BLaER1 treated with 17β-estradiol and CSF1 and Interleukin-3, amounts not matched to agents 10 nM and 100 nM (cell line): ENCODE data around the gene RAB7B.
A peak's percentile ranks its signal among the peaks of the same experiment; 100 is the strongest.

Experiments
- H3K27ac ChIP-seq, 11 experiments: shearing (Covaris generic); formaldehyde crosslinking; 2 replicates each; pipeline ENCODE4 v1.8.1; 2022
- H3K27me3 ChIP-seq, 11 experiments: shearing (Covaris generic); formaldehyde crosslinking; 2 replicates each; pipeline ENCODE4 v1.8.1; 2022
- H3K36me3 ChIP-seq, 11 experiments: shearing (Covaris generic); formaldehyde crosslinking; 2 replicates each; pipeline ENCODE4 v1.8.1; 2022
- H3K4me1 ChIP-seq, 10 experiments: shearing (Covaris generic); formaldehyde crosslinking; 2 replicates each; pipeline ENCODE4 v1.8.1; 2022
- H3K4me2 ChIP-seq, 11 experiments: shearing (Covaris generic); formaldehyde crosslinking; 2 replicates each; pipeline ENCODE4 v1.8.1; 2022
- H3K4me3 ChIP-seq, 10 experiments: shearing (Covaris generic); formaldehyde crosslinking; 2 replicates each; pipeline ENCODE4 v1.8.1; 2022
- H3K9ac ChIP-seq, 11 experiments: shearing (Covaris generic); formaldehyde crosslinking; 2 replicates each; pipeline ENCODE4 v1.8.1; 2022
- H3K9me3 ChIP-seq, 11 experiments: shearing (Covaris generic); formaldehyde crosslinking; replicated peaks in 1 of 11; 2 replicates each; pipeline ENCODE4 v1.8.1; 2022
- H4K20me1 ChIP-seq, 11 experiments: shearing (Covaris generic); formaldehyde crosslinking; 2 replicates each; pipeline ENCODE4 v1.8.1; 2022
- Cebpa-rat ChIP-seq, 11 experiments: shearing (Covaris generic); IDR thresholded peaks; 2 replicates each; pipeline ENCODE4 v1.8.1; 2022

The RAB7B gene

DNA sequence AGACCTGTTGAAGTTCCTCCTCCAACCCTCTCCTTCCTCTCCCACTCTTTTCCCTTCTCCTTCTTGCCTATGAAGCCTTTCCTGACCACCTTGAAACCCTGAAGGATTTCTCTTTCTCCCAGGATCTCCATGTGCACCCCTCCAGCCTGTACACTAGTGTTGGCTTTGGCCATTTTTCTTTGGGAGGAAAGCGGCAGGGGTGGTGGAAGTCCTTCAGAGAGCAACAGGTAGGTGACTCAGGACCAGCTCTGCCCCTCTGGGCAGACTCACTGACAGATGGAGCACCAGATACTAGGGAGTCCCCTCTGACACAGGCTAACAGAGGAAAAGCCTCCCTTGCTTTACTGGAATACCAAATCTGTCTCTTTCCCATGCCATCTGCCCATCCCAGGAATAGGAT is 64.5 kb downstream of the RAB7B start:
- Histone ChIP-seq H3K27me3 (no peaks in the 10 kb centered on the region), H3K9me3 (no peaks in the 10 kb centered on the region), H3K4me2 (0 out of 22 replicates have a peak overlapping the region, but pooled peaks of 1 of the 11 experiments have one; percentile 38), H3K27ac (no peak overlapping the region), H3K4me1 (peaks cover 16 to 43% (median 30%) of the 10 kb centered on the region in 10 experiments), H3K4me3 (no peak overlapping the region), H3K9ac (no peak overlapping the region), H4K20me1 (no peaks in the 10 kb centered on the region), H3K36me3 (no peaks in the 10 kb centered on the region)
- no peak for TF ChIP-seq Cebpa-rat (IDR thresholded peaks at IDR 0.05)

DNA sequence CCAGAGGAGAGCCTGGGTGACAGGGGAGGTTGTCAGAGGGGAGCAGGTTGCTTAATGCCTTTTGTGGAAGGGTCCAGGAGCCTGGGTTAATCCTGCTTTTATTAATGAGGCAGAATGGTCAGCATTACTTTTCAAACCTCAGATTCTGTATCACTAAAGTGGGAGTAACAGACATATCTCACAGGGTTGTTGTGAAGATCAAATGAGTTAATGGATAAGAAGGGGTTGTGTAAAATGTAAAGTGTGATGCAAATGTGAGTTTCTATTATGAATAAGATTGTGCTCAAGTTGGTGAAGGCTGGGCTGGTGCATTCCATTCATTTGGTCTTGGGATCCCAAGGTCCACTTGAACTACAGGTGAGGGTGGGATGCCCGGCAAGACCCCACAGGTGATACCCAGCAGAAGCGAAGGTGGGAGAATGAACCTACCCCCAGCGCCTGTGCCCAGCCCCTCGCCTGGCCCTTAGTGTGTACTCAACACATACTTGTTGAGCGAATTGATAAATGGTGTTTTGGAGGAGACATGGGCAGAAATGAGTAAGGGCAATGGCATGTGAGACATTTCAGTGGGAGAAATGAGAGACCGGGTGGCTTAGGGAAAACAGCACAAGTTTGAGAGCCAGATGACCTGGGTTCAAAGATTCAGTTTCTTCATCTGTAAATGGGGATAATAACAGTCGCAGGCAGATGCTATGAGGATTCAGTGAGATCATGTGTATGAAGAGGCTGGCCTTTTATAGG is 66.2 kb downstream of the RAB7B start:
- no peak for TF ChIP-seq Cebpa-rat (IDR thresholded peaks at IDR 0.05)
- Histone ChIP-seq H3K4me3 (no peak overlapping the region), H3K9me3 (no peaks in the 10 kb centered on the region), H3K9ac (no peak overlapping the region), H4K20me1 (no peaks in the 10 kb centered on the region), H3K36me3 (no peaks in the 10 kb centered on the region), H3K27ac (no peak overlapping the region), H3K4me2 (no peak overlapping the region), H3K4me1 (peaks cover 5 to 42% (median 26%) of the 10 kb centered on the region in 10 experiments; a peak in 15 of 20 replicates), H3K27me3 (no peaks in the 10 kb centered on the region)

DNA sequence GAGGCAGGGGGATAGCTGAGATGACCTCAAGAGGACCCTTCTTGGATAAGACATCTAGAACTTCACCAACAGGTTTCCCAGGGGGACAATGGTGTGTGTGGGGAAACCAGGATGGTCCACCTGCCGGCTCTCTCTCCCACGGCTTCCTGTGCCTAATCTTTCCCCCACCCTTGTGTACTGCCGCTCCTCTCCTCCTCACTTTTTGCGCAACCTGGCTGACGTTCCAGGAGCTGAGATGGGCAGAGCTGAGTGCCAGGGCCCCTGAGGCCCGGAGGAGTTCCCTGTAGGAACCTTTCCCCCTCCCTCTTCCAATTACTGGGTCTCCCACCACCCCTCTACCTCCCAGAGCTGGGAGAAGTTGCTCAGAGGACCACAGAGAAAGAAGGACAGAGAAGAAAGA is 66.9 kb downstream of the RAB7B start:
- H3K4me2 ChIP-seq: no peak overlapping the region
- no peaks in the 10 kb centered on the region for H3K36me3 ChIP-seq
- no peak overlapping the region for H3K4me3 ChIP-seq
- no peak overlapping the region for H3K27ac ChIP-seq
- no peak overlapping the region for H3K9ac ChIP-seq
- no peaks in the 10 kb centered on the region for H4K20me1 ChIP-seq
- H3K27me3 ChIP-seq: no peaks in the 10 kb centered on the region
- no peaks in the 10 kb centered on the region for H3K9me3 ChIP-seq
- no peak for TF ChIP-seq Cebpa-rat (IDR thresholded peaks at IDR 0.05)
- H3K4me1 ChIP-seq: peaks cover 5 to 45% (median 28%) of the 10 kb centered on the region in 10 experiments; a peak in 14 of 20 replicates

DNA sequence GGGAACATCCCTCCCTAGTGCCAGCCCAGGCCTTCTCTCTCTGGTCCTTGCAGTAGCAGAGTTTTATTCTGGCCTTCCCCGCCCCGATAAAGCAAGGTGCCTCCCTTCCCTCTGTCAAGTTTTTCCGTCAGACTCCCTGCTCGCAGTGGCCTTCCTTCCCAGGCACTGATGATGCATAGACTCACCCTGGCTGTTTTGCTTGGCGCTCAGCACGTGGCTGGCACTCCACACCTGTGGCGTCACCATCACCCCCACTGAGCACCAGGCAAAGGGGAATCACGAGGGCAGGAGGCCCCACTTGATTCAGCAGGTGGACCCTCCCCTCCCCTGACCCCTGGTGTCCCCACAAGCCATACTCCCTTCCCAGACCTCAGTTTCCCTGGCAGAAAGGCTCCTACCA is 67.3 kb downstream of the RAB7B start:
- Histone ChIP-seq H3K4me2 (0 out of 22 replicates have a peak overlapping the region, but pooled peaks of 1 of the 11 experiments have one; percentile 79), H3K27me3 (no peaks in the 10 kb centered on the region), H3K36me3 (no peaks in the 10 kb centered on the region), H4K20me1 (no peaks in the 10 kb centered on the region), H3K9me3 (no peaks in the 10 kb centered on the region), H3K27ac (no peak overlapping the region), H3K4me1 (peaks cover 5 to 49% (median 30%) of the 10 kb centered on the region in 10 experiments; a peak in 14 of 20 replicates), H3K4me3 (no peak overlapping the region), H3K9ac (no peak overlapping the region)
- no peak for TF ChIP-seq Cebpa-rat (IDR thresholded peaks at IDR 0.05)

DNA sequence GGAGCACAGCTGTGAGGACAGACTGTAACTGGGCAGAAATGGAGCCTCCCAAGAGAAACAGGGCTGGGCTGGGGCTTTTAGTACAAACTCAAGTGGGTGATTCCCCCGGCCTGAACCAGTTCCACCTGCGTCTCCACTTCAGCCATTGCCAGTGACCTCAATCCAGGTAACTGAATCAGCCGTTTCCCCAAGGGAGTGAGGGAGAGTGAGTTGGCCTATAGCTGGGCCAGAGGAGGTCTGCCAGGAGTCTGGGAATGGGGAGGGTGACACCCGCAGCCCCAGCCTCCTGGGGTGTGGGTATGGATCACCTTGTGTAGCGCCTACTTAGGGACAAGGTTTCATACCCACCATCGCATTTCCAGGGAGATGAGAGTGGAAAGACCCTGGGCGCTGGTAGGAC is 68.4 kb downstream of the RAB7B start:
- H3K9ac ChIP-seq: no peak overlapping the region

DNA sequence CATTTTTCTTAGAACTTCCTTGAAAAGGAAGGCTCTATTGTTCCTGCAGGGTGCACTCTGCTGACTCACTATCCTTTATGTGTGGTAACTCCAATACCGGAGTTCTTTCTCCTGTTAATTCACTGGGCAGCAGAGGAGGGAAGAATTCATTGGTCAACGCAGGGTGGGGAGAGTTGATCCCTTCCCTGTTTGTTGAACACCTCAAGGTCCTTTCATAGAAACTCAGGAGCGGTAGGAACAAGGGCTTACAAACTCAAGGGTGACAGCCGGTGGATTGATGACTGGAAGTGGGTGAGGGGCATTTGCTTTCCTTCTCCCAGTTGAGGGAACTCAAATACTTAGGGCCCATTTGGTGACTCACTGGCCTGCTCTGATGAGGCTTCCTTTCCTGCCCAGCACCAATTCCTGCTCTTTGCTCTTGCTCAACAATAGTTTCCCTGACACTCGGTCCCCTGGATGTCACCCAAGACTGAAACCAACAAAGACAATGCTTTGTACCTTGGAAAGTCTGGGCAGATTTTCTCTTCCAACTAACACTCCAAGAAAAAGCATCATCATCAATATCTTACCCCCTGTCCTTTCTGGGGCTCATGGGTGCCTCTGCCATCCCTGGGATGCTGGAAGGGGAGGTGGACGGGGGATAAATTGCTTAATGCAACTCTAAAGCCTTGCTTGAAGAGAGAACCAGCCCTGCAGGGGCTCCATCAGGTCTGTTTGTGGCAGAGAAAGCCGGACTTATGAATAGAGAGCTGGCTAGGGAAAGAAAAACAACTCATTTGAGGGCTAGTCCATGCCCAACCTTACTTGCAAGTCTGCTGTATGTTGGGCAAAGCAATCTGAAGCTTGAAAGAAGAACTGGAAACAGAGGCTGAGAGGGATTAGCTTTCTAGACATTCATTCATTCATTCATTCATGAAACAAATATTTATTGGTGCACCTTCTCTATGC is 69.2 kb downstream of the RAB7B start:
- Histone ChIP-seq H4K20me1 (no peaks in the 10 kb centered on the region), H3K4me1 (peaks cover 2 to 68% (median 33%) of the 10 kb centered on the region in 10 experiments), H3K9ac (peak overlapping the region in 3 of 11 experiments; percentile 7 to 25 (median 12); a peak in 2 of 22 replicates), H3K27ac (peak overlapping the region in 6 of 11 experiments; percentile 8 to 69 (median 55); a peak in 9 of 22 replicates), H3K36me3 (no peaks in the 10 kb centered on the region), H3K9me3 (no peaks in the 10 kb centered on the region), H3K4me3 (no peak overlapping the region; a peak in 1 of 20 replicates), H3K27me3 (no peaks in the 10 kb centered on the region), H3K4me2 (peak overlapping the region in 8 of 11 experiments; percentile 3 to 80 (median 67); a peak in 14 of 22 replicates)
- TF ChIP-seq Cebpa-rat (IDR thresholded peaks at IDR 0.05): 0 out of 22 replicates have a peak, but pooled peaks of 2 of the 11 experiments have one; percentile 13 to 21

More for the DNA sequence above, 68.4 kb downstream of the RAB7B start:
- H3K27me3 ChIP-seq: no peaks in the 10 kb centered on the region
- TF ChIP-seq Cebpa-rat (IDR thresholded peaks at IDR 0.05): no peak
- peak overlapping the region in 6 of 11 experiments; percentile 54 to 80 (median 70); a peak in 11 of 22 replicates for H3K4me2 ChIP-seq
- H3K4me1 ChIP-seq: peaks cover 1 to 60% (median 29%) of the 10 kb centered on the region in 10 experiments; a peak in 14 of 20 replicates
- H3K9me3 ChIP-seq: no peaks in the 10 kb centered on the region
- no peaks in the 10 kb centered on the region for H4K20me1 ChIP-seq
- H3K27ac ChIP-seq: peak overlapping the region in 3 of 11 experiments; percentile 57 to 69 (median 57); a peak in 5 of 22 replicates
- H3K4me3 ChIP-seq: no peak overlapping the region
- H3K36me3 ChIP-seq: no peaks in the 10 kb centered on the region

DNA sequence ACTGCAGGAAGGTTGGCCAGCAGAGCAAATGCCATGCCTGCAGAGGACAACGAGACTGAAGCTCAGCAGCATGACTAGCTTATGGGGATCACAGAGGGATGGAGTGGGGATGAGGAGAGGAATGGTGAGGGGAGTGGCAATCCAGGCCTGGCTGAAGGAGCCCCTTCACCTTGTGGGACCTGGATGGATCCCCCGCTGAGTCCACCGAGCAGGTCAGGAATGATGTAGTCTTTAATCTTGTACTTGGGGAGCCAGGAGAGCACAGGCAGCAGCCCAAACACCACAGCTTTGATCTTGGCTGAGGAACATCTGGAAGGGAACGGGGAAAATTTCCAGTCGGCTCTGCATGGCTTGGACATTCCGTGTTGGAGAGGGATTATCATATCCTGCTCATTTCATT is 70.4 kb downstream of the RAB7B start:
- Histone ChIP-seq H3K27ac (peak overlapping the region in 4 of 11 experiments; percentile 53 to 69 (median 57); a peak in 6 of 22 replicates), H3K27me3 (no peaks in the 10 kb centered on the region), H3K9ac (no peak overlapping the region), H3K9me3 (no peaks in the 10 kb centered on the region), H3K36me3 (no peaks in the 10 kb centered on the region), H4K20me1 (no peaks in the 10 kb centered on the region), H3K4me3 (no peak overlapping the region), H3K4me1 (peaks cover 7 to 74% (median 37%) of the 10 kb centered on the region in 10 experiments), H3K4me2 (peak overlapping the region in 6 of 11 experiments; percentile 54 to 80 (median 70); a peak in 10 of 22 replicates)
- no peak for TF ChIP-seq Cebpa-rat (IDR thresholded peaks at IDR 0.05)

DNA sequence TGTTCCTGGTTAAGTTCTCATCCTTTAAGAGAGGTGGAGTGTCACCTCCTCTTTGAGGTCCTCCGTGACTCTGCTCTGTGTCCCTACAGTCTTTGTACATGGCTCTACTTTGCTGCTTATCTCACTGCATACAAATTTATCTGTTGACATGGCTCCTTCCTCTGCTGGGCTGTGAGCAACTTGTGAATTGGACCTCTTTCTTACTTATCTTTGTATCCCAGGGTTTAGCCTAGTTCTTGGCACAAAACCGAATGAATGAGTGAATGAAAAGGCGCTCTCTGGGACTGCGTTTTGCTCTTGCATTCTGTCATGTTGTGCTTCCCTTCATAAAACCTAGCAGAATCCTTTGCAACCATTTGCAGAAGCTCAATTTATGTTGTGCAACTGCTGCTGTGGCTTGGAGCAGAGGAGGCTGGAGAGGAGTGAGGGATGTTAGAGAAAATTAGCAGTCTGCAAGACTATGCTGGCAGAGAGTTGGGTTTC is 72.4 kb downstream of the RAB7B start:
- H4K20me1 ChIP-seq: no peaks in the 10 kb centered on the region
- H3K36me3 ChIP-seq: no peaks in the 10 kb centered on the region
- peak overlapping the region in 5 of 11 experiments; percentile 8 to 51 (median 34); a peak in 9 of 22 replicates for H3K4me2 ChIP-seq
- H3K9ac ChIP-seq: no peak overlapping the region; a peak in 1 of 22 replicates
- H3K4me3 ChIP-seq: no peak overlapping the region
- no peaks in the 10 kb centered on the region for H3K27me3 ChIP-seq
- H3K27ac ChIP-seq: peak overlapping the region in 2 of 11 experiments; percentile 0 to 19; a peak in 2 of 22 replicates
- TF ChIP-seq Cebpa-rat (IDR thresholded peaks at IDR 0.05): peak in 3 of 11 experiments; percentile 38 to 56 (median 47); a peak in 3 of 22 replicates
- H3K4me1 ChIP-seq: peaks cover 7 to 74% (median 37%) of the 10 kb centered on the region in 10 experiments
- H3K9me3 ChIP-seq: no peaks in the 10 kb centered on the region
